NCI-H2081 treated with DMSO at 0.1 percent for 48 hours (cell line): ENCODE measurements around the gene DACH1.

ENCODE experiments used
- DNase-seq: peaks from one replicate; lab custom pipeline; 2025; lab: John Stamatoyannopoulos, UW

The DACH1 gene

GRCh38 chr13:71395053-71395452 is 472.0 kb downstream of the DACH1 start:
- DNase-seq, result no peak

GRCh38 chr13:71394176-71394575 is 472.8 kb downstream of the DACH1 start:
- no peak for DNase-seq
